Neural crest cell (in vitro differentiated cells): ENCODE measurements around the gene GPX7. TPM values are rescaled to one million over a fixed set of nuclear protein-coding genes. Genes with fewer than 3 reads are reported as not detected.

Experiments
- DNase-seq: peaks from one replicate; pipeline ENCODE4 v3.0.0; 2021; ENCODE audit warnings: low read depth, mixed read lengths, low spot score
- H3K27ac Mint-ChIP-seq: one replicate; pipeline ENCODE4 v1.8.0; 2021; ENCODE audit warnings: mild to moderate bottlenecking, mixed read lengths; ENCODE audit not compliant: unreplicated experiment
- H3K27me3 Mint-ChIP-seq: 2 replicates; pipeline ENCODE4 v1.8.0; 2021; ENCODE audit warnings: low read depth, mild to moderate bottlenecking, mixed read lengths
- H3K36me3 Mint-ChIP-seq: 2 replicates; pipeline ENCODE4 v1.8.0; 2021; ENCODE audit warnings: low read depth, mild to moderate bottlenecking, mixed read lengths
- H3K4me1 Mint-ChIP-seq: 2 replicates; pipeline ENCODE4 v1.8.0; 2021; ENCODE audit warnings: mixed read lengths
- H3K4me3 Mint-ChIP-seq: one replicate; pipeline ENCODE4 v1.8.0; 2021; ENCODE audit warnings: mild to moderate bottlenecking, mixed read lengths
- H3K9me3 Mint-ChIP-seq: 2 replicates; pipeline ENCODE4 v1.8.0; 2021; ENCODE audit warnings: mixed read lengths
- total RNA-seq: library from RNA; stranded (reverse); gene quantifications from 2 replicates; pipeline ENCODE4 v1.2.1, GENCODE V29; 2021
- TF ChIP-seq, protein P1 (sequence below): fragments of 200-600 bp; sonication (generic); conservative IDR thresholded peaks from 2 replicates; pipeline ENCODE4 v1.5.0; 2021; ENCODE audit warnings: antibody characterized with exemption, mild to moderate bottlenecking

The GPX7 gene
- total RNA-seq, 1 donor from 2014 or later: 30.6 TPM

DNA sequence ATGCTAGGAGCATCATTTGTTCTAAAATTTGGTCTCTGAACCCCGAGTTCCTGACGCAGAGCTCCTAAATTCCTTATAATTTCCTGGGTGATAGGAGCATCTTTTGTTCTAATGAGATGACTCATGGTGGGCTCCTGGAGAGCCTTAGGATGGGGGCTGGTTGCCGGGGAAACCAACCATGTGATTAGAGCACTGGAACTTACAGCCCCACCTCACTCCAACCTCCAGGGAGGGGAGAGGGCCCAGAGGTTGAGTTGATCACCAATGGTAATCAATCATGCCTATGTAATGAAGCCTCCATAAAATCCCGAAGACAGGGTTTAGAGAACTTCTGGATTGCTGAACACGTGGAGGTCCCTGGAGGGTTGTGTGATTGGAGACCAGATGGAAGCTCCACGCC, 38.5 kb downstream of the GPX7 start:
- no peak overlapping the region for H3K27ac Mint-ChIP-seq
- peaks cover 12% of the 10 kb centered on the region for H3K4me1 Mint-ChIP-seq
- no peak overlapping the region for H3K4me3 Mint-ChIP-seq
- no peak for DNase-seq
- H3K36me3 Mint-ChIP-seq: no peaks in the 10 kb centered on the region
- TF ChIP-seq, protein P1, sequence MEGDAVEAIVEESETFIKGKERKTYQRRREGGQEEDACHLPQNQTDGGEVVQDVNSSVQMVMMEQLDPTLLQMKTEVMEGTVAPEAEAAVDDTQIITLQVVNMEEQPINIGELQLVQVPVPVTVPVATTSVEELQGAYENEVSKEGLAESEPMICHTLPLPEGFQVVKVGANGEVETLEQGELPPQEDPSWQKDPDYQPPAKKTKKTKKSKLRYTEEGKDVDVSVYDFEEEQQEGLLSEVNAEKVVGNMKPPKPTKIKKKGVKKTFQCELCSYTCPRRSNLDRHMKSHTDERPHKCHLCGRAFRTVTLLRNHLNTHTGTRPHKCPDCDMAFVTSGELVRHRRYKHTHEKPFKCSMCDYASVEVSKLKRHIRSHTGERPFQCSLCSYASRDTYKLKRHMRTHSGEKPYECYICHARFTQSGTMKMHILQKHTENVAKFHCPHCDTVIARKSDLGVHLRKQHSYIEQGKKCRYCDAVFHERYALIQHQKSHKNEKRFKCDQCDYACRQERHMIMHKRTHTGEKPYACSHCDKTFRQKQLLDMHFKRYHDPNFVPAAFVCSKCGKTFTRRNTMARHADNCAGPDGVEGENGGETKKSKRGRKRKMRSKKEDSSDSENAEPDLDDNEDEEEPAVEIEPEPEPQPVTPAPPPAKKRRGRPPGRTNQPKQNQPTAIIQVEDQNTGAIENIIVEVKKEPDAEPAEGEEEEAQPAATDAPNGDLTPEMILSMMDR: no peak
- H3K27me3 Mint-ChIP-seq: peaks cover 2% of the 10 kb centered on the region
- H3K9me3 Mint-ChIP-seq: peaks cover 3% of the 10 kb centered on the region

GRCh38 chr1:52641307-52641706, 39.1 kb downstream of the GPX7 start:
- no peak for DNase-seq
- Mint-ChIP-seq H3K27ac (no peak overlapping the region), H3K4me1 (peaks cover 12% of the 10 kb centered on the region), H3K4me3 (no peak overlapping the region), H3K36me3 (no peaks in the 10 kb centered on the region), H3K27me3 (peaks cover 2% of the 10 kb centered on the region), H3K9me3 (peaks cover 3% of the 10 kb centered on the region)
- TF ChIP-seq, protein P1: no peak

- Mint-ChIP-seq H3K36me3 (no peaks in the 10 kb centered on the region), H3K27ac (no peak overlapping the region)
- TF ChIP-seq, protein P1: no peak
Measured at GRCh38 chr1:52645261-52645660, 43.1 kb downstream of the GPX7 start.

GRCh38 chr1:52651904-52652303, 49.7 kb downstream of the GPX7 start:
- Mint-ChIP-seq H3K9me3 (peaks cover 3% of the 10 kb centered on the region), H3K4me3 (no peak overlapping the region), H3K27me3 (no peaks in the 10 kb centered on the region), H3K36me3 (no peaks in the 10 kb centered on the region), H3K4me1 (no peaks in the 10 kb centered on the region), H3K27ac (peak overlapping the region; percentile 69)
- TF ChIP-seq, protein P1: no peak
- DNase-seq: no peak

More at GRCh38 chr1:52645261-52645660, 43.1 kb downstream of the GPX7 start:
- no peaks in the 10 kb centered on the region for H3K27me3 Mint-ChIP-seq
- no peak for DNase-seq
- H3K9me3 Mint-ChIP-seq: peaks cover 3% of the 10 kb centered on the region
- no peak overlapping the region for H3K4me3 Mint-ChIP-seq
- H3K4me1 Mint-ChIP-seq: peaks cover 4% of the 10 kb centered on the region

- DNase-seq: no peak
- TF ChIP-seq, protein P1: no peak
Measured at GRCh38 chr1:52653207-52653849, 51.2 kb downstream of the GPX7 start.

More at GRCh38 chr1:52653207-52653849, 51.2 kb downstream of the GPX7 start:
- Mint-ChIP-seq H3K9me3 (no peaks in the 10 kb centered on the region), H3K27ac (no peak overlapping the region), H3K4me1 (no peaks in the 10 kb centered on the region), H3K36me3 (no peaks in the 10 kb centered on the region), H3K27me3 (no peaks in the 10 kb centered on the region), H3K4me3 (no peak overlapping the region)
